Natural killer cell (primary cell): ENCODE results near the gene A1BG. TPM values are rescaled to one million over a fixed set of nuclear protein-coding genes. Genes with fewer than 3 reads are reported as not detected.
A peak's percentile ranks its signal among the peaks of the same experiment; 100 is the strongest.
"Not testable (repeated sequence)": the region's sequence is repeated elsewhere in the genome, so short reads cannot be mapped to it uniquely, and the experiment has no call there.

Experiments
- ATAC-seq, 3 donors: fragments of 150-1000 bp in 2 of 3; fragments of 200-7000 bp in 1 of 3; cut with Tn5 transposase; 1 replicate in 1 of 3; 2 replicates in 2 of 3; pipeline ENCODE4 v1.10.0; 2021; ENCODE audit warnings: mild to moderate bottlenecking in 2 of 3, moderate library complexity in 2 of 3
- DNase-seq, 2 donors: peaks; one replicate each; pipeline versions ENCODE4 v3.0.0 to v3.0.0-alpha.2; 2013 to 2021; ENCODE audit warnings: mixed read lengths in 1 of 2
- H3K27ac ChIP-seq: one replicate; pipeline ENCODE4 v1.5.1; 2013; ENCODE audit warnings: mild to moderate bottlenecking, low read length
- H3K27me3 ChIP-seq: one replicate; pipeline ENCODE4 v1.6.1; 2013; ENCODE audit warnings: low read length; ENCODE audit not compliant: control insufficient read depth, insufficient read depth
- H3K36me3 ChIP-seq: one replicate; pipeline ENCODE4 v1.6.1; 2013; ENCODE audit warnings: low read length; ENCODE audit not compliant: control insufficient read depth, insufficient read depth
- H3K4me1 ChIP-seq: one replicate; pipeline ENCODE4 v1.6.1; 2013; ENCODE audit warnings: low read length; ENCODE audit not compliant: control insufficient read depth, insufficient read depth
- H3K4me3 ChIP-seq: one replicate; pipeline ENCODE4 v1.5.1; 2013; ENCODE audit warnings: low read length
- H3K9me3 ChIP-seq: one replicate; pipeline ENCODE4 v1.6.1; 2013; ENCODE audit warnings: low read length; ENCODE audit not compliant: control insufficient read depth, insufficient read depth
- H3K27ac Mint-ChIP-seq, 2 donors: one replicate each; pipeline ENCODE4 v1.8.0; 2022; ENCODE audit warnings: mild to moderate bottlenecking in 2 of 2, mixed read lengths in 2 of 2, moderate library complexity in 1 of 2
- H3K27me3 Mint-ChIP-seq, 2 donors: one replicate each; pipeline ENCODE4 v1.8.0; 2022; ENCODE audit warnings: low read depth in 2 of 2, mixed read lengths in 2 of 2
- H3K36me3 Mint-ChIP-seq: one replicate; pipeline ENCODE4 v1.8.0; 2022; ENCODE audit warnings: mixed read lengths
- H3K4me1 Mint-ChIP-seq, 2 donors: one replicate each; pipeline ENCODE4 v1.8.0; 2022; ENCODE audit warnings: mixed read lengths in 2 of 2
- H3K4me3 Mint-ChIP-seq: one replicate; pipeline ENCODE4 v1.8.0; 2022; ENCODE audit warnings: mild to moderate bottlenecking, moderate library complexity, mixed read lengths
- H3K9me3 Mint-ChIP-seq, 2 donors: one replicate each; pipeline ENCODE4 v1.8.0; 2022; ENCODE audit warnings: mixed read lengths in 2 of 2
- WGBS: methylation state at CpG from one replicate; pipeline ENCODE4 v1.1.7; 2013; ENCODE audit warnings: missing lambda C conversion rate; ENCODE audit not compliant: insufficient coverage; 5-methylcytosine and 5-hydroxymethylcytosine counted together
- intact Hi-C: fragments of 100-400 bp; cut with micrococcal nuclease; formaldehyde crosslinking; loops from one replicate; pipeline ENCODE4 v1.14.2; 2022
- total RNA-seq, 4 donors: library from RNA; stranded (reverse); fragments of 120-200 nt in 1 of 4; gene quantifications; one replicate each; pipeline versions ENCODE4 v1.2.3 to v1.2.4, GENCODE V29; 2013 to 2022
- TF ChIP-seq, protein P1 (sequence below): fragments of 200-600 bp; IDR thresholded peaks from one replicate; pipeline ENCODE4 v1.8.0; 2022; ENCODE audit warnings: antibody characterized with exemption

The A1BG gene
- total RNA-seq, 3 donors from 2014 or later (not counting 1 experiment from before 2014, with no cell fraction given): 2.0 to 10.6 (median 3.5) TPM

DNA sequence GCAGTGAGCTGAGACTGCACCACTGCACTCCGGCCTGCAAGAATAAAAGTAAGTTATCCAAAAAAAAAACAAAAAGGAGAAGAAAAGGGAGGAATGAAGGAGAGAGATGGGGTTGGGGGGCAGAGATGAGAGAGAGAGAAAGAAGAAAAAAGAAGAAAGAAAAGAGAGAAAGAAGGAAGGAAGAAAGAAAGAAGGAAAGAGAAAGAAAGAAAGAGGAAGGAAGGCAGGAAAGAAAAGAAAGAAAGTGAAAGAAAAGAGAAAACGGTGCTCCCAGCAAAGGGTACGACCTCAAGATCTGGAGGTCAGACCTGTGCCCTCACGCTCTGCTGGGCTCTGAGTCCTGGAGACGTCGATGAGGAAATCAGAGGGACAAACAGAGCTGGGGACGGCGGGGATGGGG lies 3.7 kb downstream of the A1BG start:
- H3K36me3 ChIP-seq: no peaks in the 10 kb centered on the region
- ATAC-seq (no peak), DNase-seq (no peak)
- TF ChIP-seq, protein P1, sequence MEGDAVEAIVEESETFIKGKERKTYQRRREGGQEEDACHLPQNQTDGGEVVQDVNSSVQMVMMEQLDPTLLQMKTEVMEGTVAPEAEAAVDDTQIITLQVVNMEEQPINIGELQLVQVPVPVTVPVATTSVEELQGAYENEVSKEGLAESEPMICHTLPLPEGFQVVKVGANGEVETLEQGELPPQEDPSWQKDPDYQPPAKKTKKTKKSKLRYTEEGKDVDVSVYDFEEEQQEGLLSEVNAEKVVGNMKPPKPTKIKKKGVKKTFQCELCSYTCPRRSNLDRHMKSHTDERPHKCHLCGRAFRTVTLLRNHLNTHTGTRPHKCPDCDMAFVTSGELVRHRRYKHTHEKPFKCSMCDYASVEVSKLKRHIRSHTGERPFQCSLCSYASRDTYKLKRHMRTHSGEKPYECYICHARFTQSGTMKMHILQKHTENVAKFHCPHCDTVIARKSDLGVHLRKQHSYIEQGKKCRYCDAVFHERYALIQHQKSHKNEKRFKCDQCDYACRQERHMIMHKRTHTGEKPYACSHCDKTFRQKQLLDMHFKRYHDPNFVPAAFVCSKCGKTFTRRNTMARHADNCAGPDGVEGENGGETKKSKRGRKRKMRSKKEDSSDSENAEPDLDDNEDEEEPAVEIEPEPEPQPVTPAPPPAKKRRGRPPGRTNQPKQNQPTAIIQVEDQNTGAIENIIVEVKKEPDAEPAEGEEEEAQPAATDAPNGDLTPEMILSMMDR: no peak
- Mint-ChIP-seq H3K4me1 (peaks cover 6 to 15% of the 10 kb centered on the region in 2 donors), H3K27me3 (peaks cover 0 to 29% of the 10 kb centered on the region in 2 donors), H3K27ac (no peak overlapping the region), H3K9me3 (no peaks in the 10 kb centered on the region), H3K36me3 (no peaks in the 10 kb centered on the region), H3K4me3 (no peak overlapping the region)
- 73% methylated on average over 8 of the region's 8 CpGs for WGBS
- no peak overlapping the region for H3K27ac ChIP-seq
- H3K4me3 ChIP-seq: no peak overlapping the region
- intact Hi-C loops: no loop called here
- no peaks in the 10 kb centered on the region for H3K9me3 ChIP-seq
- no peaks in the 10 kb centered on the region for H3K27me3 ChIP-seq
- peaks cover 23% of the 10 kb centered on the region for H3K4me1 ChIP-seq

DNA sequence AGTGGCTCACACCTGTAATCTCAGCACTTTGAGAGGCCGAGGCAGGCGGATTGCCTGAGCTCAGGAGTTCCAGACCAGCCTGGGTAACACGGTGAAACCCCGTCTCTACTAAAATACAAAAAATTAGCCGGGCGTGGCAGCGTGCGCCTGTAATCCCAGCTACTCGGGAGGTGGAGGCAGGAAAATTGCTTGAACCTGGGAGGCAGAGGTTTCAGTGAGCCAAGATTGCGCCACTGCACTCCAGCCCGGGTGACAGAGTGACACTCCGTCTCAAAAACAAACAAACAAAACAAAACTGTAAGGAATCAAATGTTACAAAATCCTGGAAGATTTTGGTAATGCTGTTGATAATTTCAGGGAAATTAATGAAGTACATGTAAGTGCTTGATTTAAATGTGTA lies 5.2 kb downstream of the A1BG start:
- H3K36me3 Mint-ChIP-seq, H3K9me3 Mint-ChIP-seq, ATAC-seq, H3K27ac ChIP-seq, H3K9me3 ChIP-seq, H3K27me3 ChIP-seq, DNase-seq, intact Hi-C loops, H3K36me3 ChIP-seq: not testable (repeated sequence)
- Mint-ChIP-seq H3K27ac (peak overlapping the region; percentile 14 to 80), H3K4me3 (peak overlapping the region; percentile 90), H3K27me3 (peaks cover 0 to 27% of the 10 kb centered on the region in 2 donors), H3K4me1 (peaks cover 6 to 15% of the 10 kb centered on the region in 2 donors)
- peak overlapping the region; percentile 45 for H3K4me3 ChIP-seq
- peaks cover 23% of the 10 kb centered on the region for H3K4me1 ChIP-seq
- 29% methylated on average over 10 of the region's 12 CpGs for WGBS

DNA sequence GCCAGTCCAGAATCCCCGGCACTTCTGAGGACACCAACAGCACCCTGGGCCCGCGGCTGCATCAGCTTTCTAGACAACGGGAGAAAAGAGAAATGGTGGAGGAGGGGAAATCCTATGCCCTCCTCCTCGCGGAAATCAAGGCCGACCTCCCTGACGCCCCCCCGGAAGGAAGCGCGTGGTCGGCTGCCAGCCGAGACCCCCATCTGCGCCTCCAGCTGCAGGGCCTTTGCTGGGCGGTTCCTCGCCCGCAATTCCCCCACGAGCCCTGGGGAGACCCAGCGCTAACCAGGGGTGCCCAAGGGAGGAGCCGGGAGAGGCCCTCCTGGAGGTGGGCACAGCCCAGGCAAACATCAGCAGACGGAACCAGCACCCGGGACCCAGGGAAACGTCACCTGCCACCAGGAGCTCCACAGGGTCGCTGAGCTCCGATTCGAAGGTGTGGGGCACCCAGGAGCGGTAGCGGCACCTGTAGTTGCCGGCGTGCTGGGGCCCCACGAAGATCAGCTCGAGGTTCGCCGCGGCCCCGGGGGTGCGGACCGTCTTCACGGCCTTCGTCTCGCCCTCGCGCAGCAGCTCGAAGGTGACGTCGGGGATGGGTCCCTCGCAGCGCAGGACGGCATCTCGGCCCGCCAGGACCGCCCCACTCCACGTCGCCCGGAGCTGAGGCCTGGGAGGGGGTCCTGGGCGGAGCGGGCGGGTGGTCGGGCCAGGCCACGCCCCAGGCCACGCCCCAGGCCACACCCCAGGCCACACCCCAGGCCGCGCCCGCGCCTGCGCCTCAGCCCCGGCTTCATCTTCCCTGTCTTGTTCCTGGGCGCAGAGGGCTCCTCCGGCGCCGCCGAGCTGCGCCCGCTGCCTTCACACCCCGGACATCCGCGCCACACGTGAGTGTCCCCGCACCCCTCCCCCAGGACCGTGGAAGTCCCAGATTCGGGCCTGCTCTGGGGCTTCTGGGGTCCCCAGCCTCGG lies 6.0 kb downstream of the A1BG start:
- Mint-ChIP-seq H3K9me3 (no peaks in the 10 kb centered on the region), H3K27me3 (peaks cover 0 to 24% of the 10 kb centered on the region in 2 donors), H3K27ac (peak overlapping the region; percentile 14 to 80), H3K4me3 (peak overlapping the region; percentile 90), H3K4me1 (peaks cover 6 to 15% of the 10 kb centered on the region in 2 donors), H3K36me3 (no peaks in the 10 kb centered on the region)
- DNase-seq: peak; percentile 34 to 81
- H3K36me3 ChIP-seq: no peaks in the 10 kb centered on the region
- peak overlapping the region; percentile 62 for H3K4me3 ChIP-seq
- H3K9me3 ChIP-seq: no peaks in the 10 kb centered on the region
- intact Hi-C loops: no loop called here
- H3K27me3 ChIP-seq: no peaks in the 10 kb centered on the region
- WGBS: 2% methylated on average over 82 of the region's 82 CpGs
- ATAC-seq: peak; percentile 85 to 91 (median 86)
- TF ChIP-seq, protein P1: no peak
- peaks cover 23% of the 10 kb centered on the region for H3K4me1 ChIP-seq
- peak overlapping the region; percentile 65 for H3K27ac ChIP-seq

DNA sequence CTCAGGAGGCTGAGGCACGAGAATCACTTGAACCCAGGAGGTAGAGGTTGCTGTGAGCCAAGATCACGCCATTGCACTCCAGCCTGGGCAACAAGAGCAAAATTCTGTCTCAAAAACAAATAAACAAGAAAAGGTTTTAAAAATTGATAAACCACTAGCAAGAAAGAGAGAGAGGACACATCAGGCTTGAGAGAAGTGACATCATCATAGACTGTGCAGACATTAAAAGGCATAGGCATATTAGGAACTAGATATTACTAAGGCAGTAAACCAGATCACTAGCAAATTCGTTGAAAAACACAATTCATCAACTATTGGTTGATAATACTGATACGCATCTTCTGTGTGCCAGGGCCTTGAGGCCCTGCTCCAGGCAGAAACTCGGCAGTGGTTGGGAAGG lies 7.7 kb downstream of the A1BG start:
- Histone ChIP-seq H3K4me3 (no peak overlapping the region), H3K27me3 (no peaks in the 10 kb centered on the region), H3K36me3 (no peaks in the 10 kb centered on the region), H3K9me3 (no peaks in the 10 kb centered on the region), H3K4me1 (peaks cover 23% of the 10 kb centered on the region), H3K27ac (no peak overlapping the region)
- Mint-ChIP-seq H3K27ac (peak overlapping the region in 1 of 2 donors; percentile 39), H3K36me3 (no peaks in the 10 kb centered on the region), H3K9me3 (no peaks in the 10 kb centered on the region), H3K27me3 (peaks cover 0 to 24% of the 10 kb centered on the region in 2 donors), H3K4me1 (peaks cover 6 to 20% of the 10 kb centered on the region in 2 donors), H3K4me3 (peak overlapping the region; percentile 79)
- no peak for ATAC-seq
- TF ChIP-seq, protein P1: no peak
- intact Hi-C loops: no loop called here
- WGBS: 87% methylated on average over 4 of the region's 5 CpGs
- no peak for DNase-seq
